Measurements from ENCODE around the gene BDNF. TPM values are rescaled to one million over a fixed set of nuclear protein-coding genes. Genes with fewer than 3 reads are reported as not detected.

The BDNF gene
- total and polyA plus RNA-seq, 5 donors, result 0.05 to 0.09 (median 0.07) TPM; not detected in 1

DNA sequence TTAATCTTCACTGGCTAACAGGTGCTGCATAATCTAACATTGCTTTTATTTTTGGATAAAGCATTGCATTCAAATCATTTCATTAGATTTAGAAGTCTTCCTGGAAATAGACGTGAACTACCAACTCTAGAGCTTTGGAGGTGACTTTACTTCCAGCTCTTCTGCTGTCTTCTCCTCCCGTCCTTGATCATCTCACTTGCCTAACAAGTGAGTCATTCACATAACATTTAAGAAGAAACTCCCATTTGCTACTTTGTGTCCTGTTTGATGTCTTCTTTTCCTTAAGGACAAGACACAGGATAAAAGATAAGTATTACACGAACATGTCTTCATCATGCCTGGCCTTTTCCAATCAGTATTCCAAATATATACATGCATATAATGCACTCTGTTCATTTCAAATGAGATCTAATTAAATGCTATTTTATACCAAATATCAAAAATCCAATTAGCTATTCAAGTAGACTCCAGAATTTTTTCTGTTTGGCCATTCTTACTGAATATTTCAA lies 88.3 kb downstream of the BDNF start:
- intact Hi-C loops (cut with DNase I), result no loop called here
- no peak for DNase-seq
- 89% methylated on average over 3 of the region's 3 CpGs for WGBS
- Histone ChIP-seq H3K27me3 (ENCODE audit: control insufficient read depth, insufficient read depth) (no peaks in the 10 kb centered on the region), H3K27ac (ENCODE audit: low read length) (no peak overlapping the region), H3K4me1 (ENCODE audit: control insufficient read depth, insufficient read depth, low read length) (no peaks in the 10 kb centered on the region), H3K4me3 (ENCODE audit: low read length) (no peak overlapping the region), H3K9me3 (ENCODE audit: control insufficient read depth, low read length) (no peaks in the 10 kb centered on the region)
- no peak for ATAC-seq

DNA sequence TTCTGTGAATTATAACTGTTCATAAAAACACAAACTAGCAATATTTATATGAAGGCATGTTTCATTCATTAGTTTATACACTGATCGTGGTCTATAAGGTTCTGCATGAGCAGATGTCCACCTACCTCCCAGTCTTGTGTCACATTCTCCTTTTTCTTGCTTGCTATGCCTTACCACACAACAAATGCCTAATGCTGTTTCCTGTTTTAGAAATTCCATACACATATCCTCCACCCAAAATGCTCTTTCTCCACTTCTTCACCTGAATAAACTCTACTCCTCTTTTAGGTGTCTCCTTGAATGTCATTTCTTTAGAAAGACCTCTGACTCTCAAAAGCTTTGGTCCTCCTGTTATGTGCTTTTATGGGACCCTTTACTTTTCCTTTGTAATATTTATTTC lies 88.9 kb downstream of the BDNF start:
- Histone ChIP-seq H3K4me3 (ENCODE audit: low read length) (no peak overlapping the region), H3K27me3 (ENCODE audit: control insufficient read depth, insufficient read depth) (no peaks in the 10 kb centered on the region), H3K27ac (ENCODE audit: low read length) (no peak overlapping the region), H3K9me3 (ENCODE audit: control insufficient read depth, low read length) (no peaks in the 10 kb centered on the region), H3K4me1 (ENCODE audit: control insufficient read depth, insufficient read depth, low read length) (no peaks in the 10 kb centered on the region)
- intact Hi-C loops (cut with DNase I), result no loop called here
- ATAC-seq, result no peak
- WGBS, result 95% methylated on average over 1 of the region's 1 CpG
- DNase-seq, result no peak

DNA sequence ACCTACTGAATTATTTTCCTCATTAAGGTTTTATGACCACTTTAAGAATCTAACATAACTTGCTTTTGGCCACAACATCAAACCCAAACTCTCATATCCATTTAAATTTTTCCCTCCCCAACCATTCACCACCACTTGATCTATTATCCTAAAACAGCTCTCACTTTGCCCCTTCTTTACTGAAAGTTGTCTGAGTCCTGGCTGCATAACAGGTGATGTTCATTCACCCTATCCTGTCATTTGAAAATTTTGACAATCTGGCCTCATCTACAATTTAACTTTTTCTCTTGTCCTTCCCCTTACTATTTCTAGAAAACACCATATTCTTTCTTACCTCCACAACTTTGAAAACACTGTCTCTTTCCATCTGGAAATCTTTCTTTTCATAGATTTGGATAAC lies 89.3 kb downstream of the BDNF start:
- no peaks in the 10 kb centered on the region for H3K4me1 ChIP-seq (ENCODE audit: control insufficient read depth, insufficient read depth, low read length)
- no peak overlapping the region for H3K4me3 ChIP-seq (ENCODE audit: low read length)
- H3K27me3 ChIP-seq (ENCODE audit: control insufficient read depth, insufficient read depth), result no peaks in the 10 kb centered on the region
- intact Hi-C loops (cut with DNase I), result no loop called here
- DNase-seq, result no peak
- no peak overlapping the region for H3K27ac ChIP-seq (ENCODE audit: low read length)
- ATAC-seq, result no peak
- H3K9me3 ChIP-seq (ENCODE audit: control insufficient read depth, low read length), result no peaks in the 10 kb centered on the region

DNA sequence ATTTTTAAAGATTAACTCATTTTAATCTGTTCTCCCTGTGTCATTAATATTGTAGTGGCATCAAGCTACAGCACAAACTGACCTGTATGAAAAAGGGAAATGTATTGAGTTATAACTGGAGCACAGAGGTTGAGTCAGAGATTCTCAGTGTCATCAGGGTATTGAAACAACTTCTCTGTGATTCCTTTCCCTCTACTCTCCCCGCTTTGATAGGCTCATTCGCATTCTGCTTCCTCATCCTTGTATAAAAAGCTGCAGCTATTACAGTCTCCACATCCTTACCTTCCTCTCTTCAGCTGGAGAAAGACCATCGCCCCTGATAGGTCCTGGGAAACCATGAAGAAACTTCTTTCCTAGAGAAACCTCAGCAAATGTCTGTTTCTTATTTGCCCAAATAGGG lies 90.0 kb downstream of the BDNF start:
- DNase-seq (no peak), ATAC-seq (no peak)
- H3K27me3 ChIP-seq (ENCODE audit: control insufficient read depth, insufficient read depth), result no peaks in the 10 kb centered on the region
- H3K27ac ChIP-seq (ENCODE audit: low read length), result no peak overlapping the region
- no peaks in the 10 kb centered on the region for H3K4me1 ChIP-seq (ENCODE audit: control insufficient read depth, insufficient read depth, low read length)
- H3K9me3 ChIP-seq (ENCODE audit: control insufficient read depth, low read length), result no peaks in the 10 kb centered on the region
- WGBS, result 91% methylated on average over 3 of the region's 3 CpGs
- intact Hi-C loops (cut with DNase I), result no loop called here
- H3K4me3 ChIP-seq (ENCODE audit: low read length), result no peak overlapping the region

DNA sequence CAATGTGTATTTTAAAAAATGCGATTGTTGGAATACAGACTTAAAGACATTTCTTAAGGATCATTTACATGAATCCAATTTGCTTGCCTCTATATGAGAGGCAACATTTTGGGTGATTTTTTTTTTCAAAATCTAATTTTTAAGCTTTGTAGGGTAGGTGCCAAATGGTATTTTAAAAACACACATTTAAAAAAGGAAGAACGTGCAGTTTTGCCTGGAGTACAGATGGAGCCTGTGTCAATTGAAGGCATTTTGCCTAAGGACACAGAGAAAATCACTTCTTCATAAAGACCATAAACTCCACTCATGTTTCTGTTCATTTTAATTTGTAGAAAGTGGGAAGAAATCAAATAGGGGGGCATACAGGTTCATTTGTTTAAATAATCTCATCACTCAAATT lies 91.3 kb downstream of the BDNF start:
- 89% methylated on average over 2 of the region's 2 CpGs for WGBS
- no peaks in the 10 kb centered on the region for H3K9me3 ChIP-seq (ENCODE audit: control insufficient read depth, low read length)
- H3K27me3 ChIP-seq (ENCODE audit: control insufficient read depth, insufficient read depth), result no peaks in the 10 kb centered on the region
- no peaks in the 10 kb centered on the region for H3K4me1 ChIP-seq (ENCODE audit: control insufficient read depth, insufficient read depth, low read length)
- no peak overlapping the region for H3K4me3 ChIP-seq (ENCODE audit: low read length)
- H3K27ac ChIP-seq (ENCODE audit: low read length), result no peak overlapping the region
- intact Hi-C loops (cut with DNase I), result no loop called here
- ATAC-seq (no peak), DNase-seq (no peak)

GRCh38 chr11:27605422-27605821 lies 94.8 kb downstream of the BDNF start:
- Histone ChIP-seq H3K9me3 (ENCODE audit: control insufficient read depth, low read length) (no peaks in the 10 kb centered on the region), H3K4me1 (ENCODE audit: control insufficient read depth, insufficient read depth, low read length) (no peaks in the 10 kb centered on the region)

More at GRCh38 chr11:27605422-27605821, 94.8 kb downstream of the BDNF start:
- DNase-seq (no peak), ATAC-seq (no peak)
- no peak overlapping the region for H3K27ac ChIP-seq (ENCODE audit: low read length)
- no peak overlapping the region for H3K4me3 ChIP-seq (ENCODE audit: low read length)
- intact Hi-C loops (cut with DNase I), result no loop called here
- no peaks in the 10 kb centered on the region for H3K27me3 ChIP-seq (ENCODE audit: control insufficient read depth, insufficient read depth)

Other genes with a start within 250 kb of the BDNF start
- gene LGR4, start 227.7 kb downstream of the BDNF start, total RNA-seq, result 10 to 100 TPM; 41.0 to 50.6 (median 42.9) TPM
- 16.0 TPM for gene LGR4, start 227.7 kb downstream of the BDNF start, polyA plus RNA-seq
- gene LIN7C, start 193.7 kb downstream of the BDNF start, total RNA-seq, result 10 to 100 TPM; 18.0 to 25.2 (median 19.8) TPM
- gene LIN7C, start 193.7 kb downstream of the BDNF start, polyA plus RNA-seq, result 7.6 TPM